ENCODE results near the gene HIGD1C. TPM values are rescaled to one million over a fixed set of nuclear protein-coding genes. Genes with fewer than 3 reads are reported as not detected.
A peak's percentile ranks its signal among the peaks of the same experiment; 100 is the strongest.

HIGD1C gene
- total RNA-seq, 1 experiment from 2014 or later, result not detected

- ChIA-PET POLR2A (no interaction called here), CTCF (interaction anchor here (0.5 kb wide), 1 partner anchor 16 kb away, joined by 3 read pairs; no protein-coding TSS in a partner anchor)
- H3K27ac Mint-ChIP-seq, result peak overlapping the region; percentile 11; the same call in 1 of the 2 replicates
- H3K27me3 Mint-ChIP-seq (ENCODE audit: low read depth), result no peaks in the 10 kb centered on the region
- TF ChIP-seq SMAD4 (CRISPR knock-in tag; IDR thresholded peaks at IDR 0.05) (no peak), ZNF512 (CRISPR knock-in tag; IDR thresholded peaks at IDR 0.05; ENCODE audit: borderline replicate concordance) (no peak), CTCF (IDR thresholded peaks at IDR 0.05) (no peak)
- ATAC-seq, result no peak
- peaks cover 7% of the 10 kb centered on the region; the same call in 1 of the 2 replicates for H3K36me3 Mint-ChIP-seq
- no peaks in the 10 kb centered on the region for H3K9me3 Mint-ChIP-seq
- no peak overlapping the region for H3K4me3 Mint-ChIP-seq
- DNase-seq (ENCODE audit: low spot score), result no peak
- H3K4me1 Mint-ChIP-seq, result peaks cover 36% of the 10 kb centered on the region
These were observed 17.9 kb upstream of the HIGD1C start for GRCh38 chr12:50934371-50934851.

- no peaks in the 10 kb centered on the region for H3K27me3 Mint-ChIP-seq (ENCODE audit: low read depth)
- no peak overlapping the region for H3K4me3 Mint-ChIP-seq
- ATAC-seq (no peak), DNase-seq (ENCODE audit: low spot score) (no peak)
- H3K36me3 Mint-ChIP-seq, result peaks cover 4% of the 10 kb centered on the region; the same call in 1 of the 2 replicates
- H3K9me3 Mint-ChIP-seq, result no peaks in the 10 kb centered on the region
- H3K4me1 Mint-ChIP-seq, result peaks cover 29% of the 10 kb centered on the region
- TF ChIP-seq ZNF317 (CRISPR knock-in tag; IDR thresholded peaks at IDR 0.05; ENCODE audit: borderline replicate concordance, low read depth) (no peak), FOXJ3 (CRISPR knock-in tag; IDR thresholded peaks at IDR 0.05; ENCODE audit: borderline replicate concordance) (no peak), OVOL2 (CRISPR knock-in tag; IDR thresholded peaks at IDR 0.05; ENCODE audit: borderline replicate concordance) (no peak), NFE2L1 (CRISPR knock-in tag; IDR thresholded peaks at IDR 0.05) (no peak), RORB (CRISPR knock-in tag; IDR thresholded peaks at IDR 0.05) (no peak)
- CTCF ChIA-PET, result interaction anchor here (0.5 kb wide), 1 partner anchor 15 kb away, joined by 3 read pairs; no protein-coding TSS in a partner anchor
- POLR2A ChIA-PET, result no interaction called here
- H3K27ac Mint-ChIP-seq, result no peak overlapping the region
These were observed 17.1 kb upstream of the HIGD1C start for GRCh38 chr12:50934981-50935807.

- ATAC-seq, result no peak
- no peaks in the 10 kb centered on the region for H3K36me3 Mint-ChIP-seq
- no peak overlapping the region for H3K27ac Mint-ChIP-seq
- H3K4me1 Mint-ChIP-seq, result peaks cover 25% of the 10 kb centered on the region
- no peak overlapping the region for H3K4me3 Mint-ChIP-seq
- DNase-seq (ENCODE audit: low spot score), result no peak
- no peaks in the 10 kb centered on the region for H3K9me3 Mint-ChIP-seq
- ChIA-PET CTCF (no interaction called here), POLR2A (no interaction called here)
- H3K27me3 Mint-ChIP-seq (ENCODE audit: low read depth), result no peaks in the 10 kb centered on the region
- no peak for TF ChIP-seq NFATC4 (CRISPR knock-in tag; IDR thresholded peaks at IDR 0.05)
- no peak for TF ChIP-seq PRRX2 (CRISPR knock-in tag; IDR thresholded peaks at IDR 0.05)
- no peak for TF ChIP-seq MAX (CRISPR knock-in tag; IDR thresholded peaks at IDR 0.05)
- no peak for TF ChIP-seq TEAD4 (CRISPR knock-in tag; IDR thresholded peaks at IDR 0.05)
- no peak for TF ChIP-seq OVOL2 (CRISPR knock-in tag; IDR thresholded peaks at IDR 0.05; ENCODE audit: borderline replicate concordance)
- TF ChIP-seq CDX4 (CRISPR knock-in tag; IDR thresholded peaks at IDR 0.05; ENCODE audit: borderline replicate concordance), result no peak
- TF ChIP-seq PRDM15 (CRISPR knock-in tag; IDR thresholded peaks at IDR 0.05), result no peak
- no peak for TF ChIP-seq FOXP1 (CRISPR knock-in tag; IDR thresholded peaks at IDR 0.05; ENCODE audit: borderline replicate concordance)
- TF ChIP-seq ZBTB21 (CRISPR knock-in tag; IDR thresholded peaks at IDR 0.05; ENCODE audit: borderline replicate concordance), result no peak
- TF ChIP-seq SMAD4 (CRISPR knock-in tag; IDR thresholded peaks at IDR 0.05), result no peak
- TF ChIP-seq AR (CRISPR knock-in tag; IDR thresholded peaks at IDR 0.05), result no peak
- TF ChIP-seq FOXK1 (CRISPR knock-in tag; IDR thresholded peaks at IDR 0.05), result no peak
- no peak for TF ChIP-seq ZNF138 (CRISPR knock-in tag; conservative IDR thresholded peaks at IDR 0.05)
These were observed 15.4 kb upstream of the HIGD1C start for GRCh38 chr12:50936821-50937530.

Data from WTC11 (cell line).